T1000 (cell line): ENCODE results near the gene FCER1A.

Experiments
- DNase-seq: peaks from one replicate; lab custom pipeline; 2025; ENCODE audit warnings: mixed read lengths; lab: John Stamatoyannopoulos, UW

Gene FCER1A

DNA sequence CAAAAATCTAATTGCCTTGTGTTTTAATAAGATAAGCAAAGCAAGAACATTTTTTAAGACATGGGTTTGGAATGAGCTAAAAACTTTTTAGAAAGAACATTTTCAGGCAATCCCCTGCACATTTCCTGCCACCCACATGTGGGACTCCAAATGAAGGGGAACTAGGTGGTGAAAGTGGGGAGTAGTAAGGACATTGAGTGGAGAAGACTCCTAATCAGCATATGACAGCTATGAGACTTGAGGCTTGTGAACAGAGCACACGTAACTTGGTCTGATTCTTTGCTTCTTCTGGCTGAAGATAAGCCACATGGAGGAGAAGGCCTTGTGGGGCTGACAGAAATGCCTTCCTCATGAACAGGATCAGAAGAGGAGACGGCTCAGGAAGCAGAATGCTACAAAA, 50.3 kb downstream of the FCER1A start:
- no peak for DNase-seq
